GM12892 (cell line): ENCODE measurements around the gene MAP3K5.

Experiments used
- POLR2A ChIP-seq: IDR thresholded peaks from 2 replicates; pipeline ENCODE4 v1.6.1; 2011; ENCODE audit warnings: low read depth, low read length, control low read depth
- POLR2AphosphoS5 ChIP-seq: IDR thresholded peaks from 2 replicates; pipeline ENCODE4 v1.6.1; 2011; ENCODE audit warnings: low read depth, low read length, control low read depth

GRCh38 chr6:136721467-136721866, 70.8 kb downstream of the MAP3K5 start:
- TF ChIP-seq POLR2A (no peak), POLR2AphosphoS5 (no peak)
